Activated CD4-positive, alpha-beta T cell treated with anti-CD3 and anti-CD28 coated beads, Interleukin-10, Interleukin-2, amounts not matched to agents 100 ng/mL and 50 ng/mL, durations not matched to agents 16 hours and 8 hours (primary cell): ENCODE results near the gene CNBD2.
"Not testable (repeated sequence)": the region's sequence is repeated elsewhere in the genome, so short reads cannot be mapped to it uniquely, and the experiment has no call there.

Source experiments
- DNase-seq: peaks from one replicate; pipeline ENCODE4 v3.0.0-alpha.2; 2020

The CNBD2 gene

GRCh38 chr20:36028106-36028808 lies 59.9 kb downstream of the CNBD2 start:
- DNase-seq: no peak

DNA sequence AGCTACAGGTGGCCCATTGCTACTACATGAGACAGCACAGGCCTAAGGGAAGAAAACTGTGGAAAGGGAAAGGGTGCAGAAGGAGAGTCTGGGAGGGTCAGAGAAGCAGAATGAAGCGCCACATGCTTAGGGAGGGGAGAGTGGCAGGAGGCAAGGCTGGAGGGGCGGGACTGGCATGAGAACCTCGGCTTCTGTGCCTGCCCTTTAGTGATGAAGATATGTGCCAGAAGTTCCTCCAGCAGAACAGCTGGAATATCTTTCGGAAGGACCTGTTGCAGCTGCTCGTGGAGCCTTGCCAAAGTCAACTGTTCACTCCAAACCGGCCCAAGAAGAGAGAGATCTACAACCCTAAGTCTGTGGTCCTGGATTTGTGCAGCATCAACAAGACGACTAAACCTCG lies 61.8 kb downstream of the CNBD2 start:
- no peak for DNase-seq

DNA sequence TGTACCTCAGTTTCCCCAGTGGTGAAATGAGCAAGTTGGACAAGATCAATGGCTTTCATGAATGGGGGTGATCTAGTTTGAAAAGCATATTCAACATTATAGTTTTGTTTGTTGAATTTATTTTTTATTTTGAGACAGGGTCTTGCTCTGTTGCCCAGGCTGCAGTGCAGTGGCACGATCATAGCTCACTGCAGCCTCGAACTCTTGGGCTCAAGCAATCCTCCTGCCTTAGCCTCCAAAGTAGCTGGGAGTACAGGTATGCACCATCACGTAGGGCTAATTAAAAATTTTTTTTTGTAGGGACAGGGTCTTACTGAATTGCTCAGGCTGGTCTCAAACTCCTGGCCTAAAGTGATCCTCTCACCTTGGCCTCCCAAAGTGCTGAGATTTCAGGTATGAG lies 63.4 kb downstream of the CNBD2 start:
- no peak for DNase-seq

GRCh38 chr20:36034875-36035274 lies 66.5 kb downstream of the CNBD2 start:
- no peak for DNase-seq

DNA sequence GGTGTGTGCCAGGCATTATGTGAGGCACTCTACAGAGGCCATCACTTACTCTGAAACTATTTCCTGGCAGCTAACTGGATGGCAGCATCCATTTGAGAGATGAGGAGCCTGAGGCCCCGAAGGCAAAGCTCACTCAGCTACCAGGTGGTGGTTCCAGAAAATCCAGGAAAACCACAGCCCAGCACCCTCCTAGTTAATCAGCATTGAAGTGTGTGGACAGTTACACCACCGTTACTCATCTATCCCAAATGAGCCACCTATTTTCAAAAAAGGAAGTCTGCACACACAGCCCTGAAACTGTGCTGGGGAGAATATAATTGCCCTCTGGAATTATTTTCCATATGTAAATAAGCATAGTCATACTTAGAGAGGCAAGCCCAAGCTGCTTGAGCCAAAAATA lies 67.4 kb downstream of the CNBD2 start:
- no peak for DNase-seq

- no peak for DNase-seq
These were observed 68.3 kb downstream of the CNBD2 start for GRCh38 chr20:36036688-36037087.

DNA sequence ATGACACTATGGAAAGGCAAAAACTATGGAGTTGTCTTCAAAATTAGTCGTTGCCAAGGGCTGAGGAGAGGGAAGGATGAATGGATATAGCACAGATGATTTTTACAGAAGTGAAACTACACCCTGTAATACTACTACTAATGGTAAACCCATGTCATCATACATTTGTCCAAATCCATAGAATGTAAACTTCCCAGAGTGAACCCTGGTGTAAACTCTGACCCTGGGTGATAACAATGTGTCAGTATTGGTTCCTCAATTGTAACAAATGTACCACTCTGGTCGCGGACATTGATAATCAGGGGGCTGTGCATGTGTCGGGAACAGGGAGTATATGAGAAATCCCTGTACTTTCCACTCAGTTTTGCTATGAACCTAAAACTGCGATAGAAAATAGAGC lies 72.2 kb downstream of the CNBD2 start:
- no peak for DNase-seq

- DNase-seq: no peak
These were observed 75.1 kb downstream of the CNBD2 start for GRCh38 chr20:36043441-36043840.

DNA sequence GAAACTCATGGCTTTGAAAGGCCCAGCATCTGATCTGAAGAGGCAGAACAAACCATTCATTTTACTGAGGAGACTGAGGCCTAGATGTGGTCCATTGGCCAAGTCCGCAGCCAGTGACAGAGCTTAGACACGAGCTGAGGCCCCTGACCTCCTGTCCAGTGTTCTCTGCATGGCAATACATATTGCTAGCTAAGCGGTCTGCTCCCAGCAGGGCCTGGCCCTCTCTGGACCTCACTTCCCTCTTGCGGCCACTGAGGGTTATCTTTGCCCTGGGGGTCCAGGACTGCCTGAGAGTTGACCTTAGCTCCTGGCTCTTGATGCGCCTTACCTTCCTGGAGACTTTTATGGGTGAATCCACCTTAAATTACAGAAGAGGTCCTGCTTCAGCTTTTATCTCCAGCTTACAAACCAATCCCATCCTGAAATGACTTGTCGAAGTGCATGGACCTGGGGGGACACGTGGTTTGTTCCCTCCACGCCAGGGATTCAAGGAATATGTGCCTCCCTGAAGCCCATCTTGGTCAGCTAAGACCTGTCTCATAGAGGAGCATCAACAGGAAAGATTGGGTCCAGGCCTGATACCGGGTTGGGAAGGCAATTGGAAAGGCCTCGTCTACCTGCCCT lies 75.6 kb downstream of the CNBD2 start:
- no peak for DNase-seq

GRCh38 chr20:36045373-36045714 lies 77.0 kb downstream of the CNBD2 start:
- no peak for DNase-seq

DNA sequence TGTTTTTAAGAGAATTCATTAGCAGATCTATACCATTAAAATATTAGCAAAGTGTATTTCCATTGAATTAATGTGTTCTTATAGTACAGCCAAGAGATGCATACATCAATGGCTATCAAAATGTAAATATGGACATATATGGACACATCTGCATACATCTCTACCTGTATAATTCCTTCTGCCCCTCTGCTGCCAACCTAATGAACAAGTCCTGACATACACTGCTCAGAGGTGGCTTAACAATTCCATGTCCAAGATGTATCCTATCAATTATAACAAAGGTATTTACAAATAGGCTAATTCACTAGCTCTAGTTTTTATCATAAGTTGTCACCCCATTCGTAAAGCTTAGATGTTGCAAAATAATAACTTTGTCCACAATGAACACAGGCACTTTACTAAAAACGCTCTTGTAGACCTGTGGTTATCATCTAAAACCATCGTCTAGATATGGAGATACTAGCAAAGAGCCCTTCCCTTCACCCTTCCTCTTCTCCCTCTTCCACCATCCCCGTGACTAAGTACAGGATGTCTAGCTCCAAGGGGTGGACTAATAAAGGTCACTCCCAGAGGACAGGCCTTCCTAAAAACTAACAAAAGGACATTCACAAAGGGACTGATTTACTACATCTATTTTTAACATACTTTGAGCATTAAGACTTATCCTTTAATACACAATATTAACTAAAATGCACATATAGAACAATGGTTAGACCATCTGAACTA lies 77.8 kb downstream of the CNBD2 start:
- DNase-seq: not testable (repeated sequence)

DNA sequence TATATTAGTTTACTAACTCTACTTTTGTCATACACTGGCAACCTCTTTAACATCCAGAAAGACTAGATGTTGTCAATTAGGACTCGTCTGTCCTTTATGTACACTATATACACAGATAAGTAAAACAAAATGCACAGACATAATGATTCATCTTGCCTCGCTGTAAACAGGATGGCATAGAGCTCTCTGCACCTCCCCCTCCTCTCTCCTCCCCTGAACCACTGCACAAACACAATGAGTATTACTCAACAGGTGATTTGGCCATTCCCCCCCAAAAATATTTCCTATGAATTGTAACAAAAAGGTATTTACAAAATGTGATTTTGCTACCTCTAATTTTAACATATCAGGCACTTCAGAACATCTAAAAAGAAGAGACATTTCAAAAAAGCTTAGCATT lies 81.0 kb downstream of the CNBD2 start:
- DNase-seq: peak; percentile 30

GRCh38 chr20:36050436-36051317 lies 82.3 kb downstream of the CNBD2 start:
- peak; percentile 95 for DNase-seq

DNA sequence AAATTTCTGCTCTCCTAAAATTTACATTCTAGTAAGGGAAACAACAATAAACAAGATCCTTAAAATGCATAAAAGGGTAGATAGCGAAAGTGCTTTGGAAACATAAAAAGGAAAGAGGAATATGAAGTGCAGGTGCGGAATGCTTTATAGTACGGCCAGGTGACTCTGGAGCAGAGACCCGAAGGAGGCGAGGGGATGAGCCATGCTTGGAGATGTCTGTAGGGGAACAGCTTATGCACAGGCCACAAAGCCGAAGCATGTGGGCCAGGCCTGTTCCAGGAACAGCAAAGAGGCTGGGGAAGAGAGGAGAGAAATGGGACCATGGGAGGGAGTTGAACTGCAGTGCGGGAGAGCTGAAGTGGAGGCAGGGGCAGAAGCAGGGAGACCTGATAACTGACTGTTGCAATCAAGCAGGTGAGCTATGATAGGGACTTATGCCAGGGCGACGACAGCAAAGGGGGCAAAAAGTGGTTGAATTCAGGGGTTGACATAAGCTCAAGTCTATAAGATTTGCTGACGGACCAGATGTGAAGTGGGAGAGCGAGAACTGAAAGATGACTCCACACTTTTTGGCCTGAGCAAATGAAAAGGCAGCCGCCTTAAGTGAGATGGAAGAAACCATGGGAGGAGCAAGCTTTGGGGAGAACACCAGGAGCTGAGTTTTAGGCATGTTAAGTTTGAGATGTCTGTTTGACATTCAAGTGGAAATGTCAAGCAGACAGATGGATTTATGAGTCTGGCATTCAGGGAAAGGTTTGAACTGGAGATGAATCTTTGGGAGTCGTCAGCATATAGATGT lies 83.1 kb downstream of the CNBD2 start:
- no peak for DNase-seq

DNA sequence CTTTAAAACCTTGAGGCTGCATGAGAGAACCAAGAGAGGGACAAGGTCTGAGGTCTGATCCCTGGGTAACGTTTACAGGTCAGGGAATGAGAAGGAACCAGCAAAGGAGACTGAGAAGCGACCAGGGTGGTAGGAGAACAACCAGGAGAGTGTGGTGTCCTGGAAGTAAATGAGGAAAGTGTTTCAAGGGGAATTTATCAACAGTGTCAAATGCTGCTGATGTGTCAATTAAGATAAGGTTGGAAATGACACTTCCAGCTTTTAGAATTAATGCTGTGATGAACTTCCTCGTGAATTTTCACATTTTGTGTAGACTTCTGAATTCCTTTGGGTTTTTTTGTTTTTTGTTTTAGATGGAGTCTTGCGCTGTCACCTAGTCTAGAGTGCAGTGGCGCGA lies 83.7 kb downstream of the CNBD2 start:
- DNase-seq: no peak

GRCh38 chr20:36053863-36054518 lies 85.6 kb downstream of the CNBD2 start:
- DNase-seq: not testable (repeated sequence)

- DNase-seq: no peak
These were observed 86.8 kb downstream of the CNBD2 start for GRCh38 chr20:36055145-36055544.

- DNase-seq: no peak
These were observed 92.3 kb downstream of the CNBD2 start for GRCh38 chr20:36060676-36061075.

- no peak for DNase-seq
These were observed 93.4 kb downstream of the CNBD2 start for GRCh38 chr20:36061754-36062153.

GRCh38 chr20:36062799-36063198 lies 94.4 kb downstream of the CNBD2 start:
- no peak for DNase-seq

- DNase-seq: no peak
These were observed 95.7 kb downstream of the CNBD2 start for GRCh38 chr20:36063916-36064657.
